HepG2 (cell line): Measurements from ENCODE around the gene ACSM2B. TPM values are rescaled to one million over a fixed set of nuclear protein-coding genes. Genes with fewer than 3 reads are reported as not detected.
A peak's percentile ranks its signal among the peaks of the same experiment; 100 is the strongest.

Source experiments
- ATAC-seq: fragments of 200-7000 bp; cut with Tn5 transposase; 3 replicates; pipeline ENCODE4 v1.9.1; 2020; ENCODE audit warnings: mild to moderate bottlenecking, moderate library complexity
- BruUV-seq: library from RNA; stranded (reverse); fragments of 400-500 nt; replicated peaks from 2 replicates; lab custom pipeline; 2021; lab: Mats Ljungman, UMichigan
- CTCF ChIA-PET: fragments of 300-600 bp; formaldehyde crosslinking; extraction: SDS; loops from one replicate; lab custom pipeline; 2021; ENCODE audit warnings: low total read pairs, inconsistent platforms, low intra/inter-chr PET ratio; lab: Yijun Ruan, JAX
- POLR2A ChIA-PET: fragments of 350-600 bp; sonication (Branson Sonifier 250); formaldehyde crosslinking; loops from one replicate; lab custom pipeline; 2020; ENCODE audit warnings: antibody characterized with exemption, inconsistent platforms; lab: Yijun Ruan, JAX
- DNase-seq: peaks from one replicate; pipeline ENCODE4 v3.0.0-alpha.2; 2015; ENCODE audit warnings: low spot score
- FAIRE-seq: peaks from 3 replicates; lab custom pipeline; 2011; peaks lifted over from hg19 to GRCh38; lab: Jason Lieb, UNC
- H2AFZ ChIP-seq: one replicate; pipeline ENCODE4 v1.6.1; 2011; ENCODE audit warnings: low read length, inconsistent platforms
- H3K27ac ChIP-seq: fragments of 300-600 bp; 3 replicates; pipeline ENCODE4 v1.8.0; 2011; ENCODE audit warnings: mixed run types, mild to moderate bottlenecking, mixed read lengths, low read length, inconsistent platforms; ENCODE audit not compliant: insufficient read depth; ENCODE audit errors: extremely low read length
- H3K27me3 ChIP-seq, 2 experiments: fragments of 200-600 bp in 1 of 2; 2 replicates in 1 of 2; 3 replicates in 1 of 2; pipeline versions ENCODE4 v1.6.0 to v1.8.0; 2011; ENCODE audit warnings: low read length in 2 of 2, mild to moderate bottlenecking in 2 of 2, moderate library complexity in 2 of 2, inconsistent platforms in 1 of 2; ENCODE audit not compliant: insufficient read depth in 2 of 2, control insufficient read depth in 1 of 2
- H3K36me3 ChIP-seq, 2 experiments: fragments of 200-600 bp in 1 of 2; replicated peaks in 1 of 2; 2 replicates in 1 of 2; 3 replicates in 1 of 2; pipeline versions ENCODE4 v1.5.1 to v1.8.0; 2011; ENCODE audit warnings: low read length in 2 of 2, inconsistent platforms in 1 of 2; ENCODE audit not compliant: insufficient read depth in 2 of 2, control insufficient read depth in 1 of 2
- H3K4me1 ChIP-seq: 2 replicates; pipeline ENCODE4 v1.5.1; 2012; ENCODE audit warnings: low read length, inconsistent platforms; ENCODE audit not compliant: insufficient read depth
- H3K4me2 ChIP-seq: 2 replicates; pipeline ENCODE4 v1.6.0; 2011; ENCODE audit warnings: low read depth, low read length, inconsistent platforms
- H3K4me3 ChIP-seq, 3 experiments: fragments of 200-600 bp in 1 of 3; sonication (generic), shearing (Covaris generic) in 1 of 3; replicated peaks in 1 of 3; 2 replicates each; pipeline ENCODE4 v1.5.1; 2011 to 2016; ENCODE audit warnings: low read length in 3 of 3, inconsistent platforms in 2 of 3, low read depth in 2 of 3, mild to moderate bottlenecking in 2 of 3, control low read depth in 1 of 3, mixed read lengths in 1 of 3; ENCODE audit not compliant: insufficient read depth in 1 of 3
- H3K79me2 ChIP-seq: one replicate; pipeline ENCODE4 v1.6.1; 2011; ENCODE audit warnings: low read length, inconsistent platforms; ENCODE audit not compliant: insufficient read depth
- H3K9ac ChIP-seq: 2 replicates; pipeline ENCODE4 v1.6.0; 2011; ENCODE audit warnings: mild to moderate bottlenecking, low read depth, low read length, inconsistent platforms; ENCODE audit not compliant: insufficient read depth
- H3K9me3 ChIP-seq: 2 replicates; pipeline ENCODE4 v1.5.1; 2012; ENCODE audit warnings: mild to moderate bottlenecking, low read length
- H4K20me1 ChIP-seq: 2 replicates; pipeline ENCODE4 v1.6.0; 2011; ENCODE audit warnings: inconsistent platforms, mild to moderate bottlenecking, low read length, moderate library complexity; ENCODE audit not compliant: insufficient read depth
- ATF3 ChIP-seq: sonication (generic); formaldehyde crosslinking; IDR thresholded peaks from 2 replicates; pipeline ENCODE4 v1.4.0; 2020; ENCODE audit warnings: missing genetic modification reagents
- BORCS8-MEF2B ChIP-seq: sonication (generic); formaldehyde crosslinking; IDR thresholded peaks from 2 replicates; pipeline ENCODE4 v1.8.0; 2022; ENCODE audit warnings: mild to moderate bottlenecking, missing genetic modification reagents
- FOXO1 ChIP-seq: sonication (generic); formaldehyde crosslinking; IDR thresholded peaks from 2 replicates; pipeline ENCODE4 v1.4.0; 2020; ENCODE audit warnings: missing genetic modification reagents
- KLF16 ChIP-seq, 2 experiments: sonication (generic) in 1 of 2; formaldehyde crosslinking in 1 of 2; IDR thresholded peaks; 2 replicates each; pipeline versions ENCODE4 v1.6.1 to v1.8.0; 2016 to 2023; ENCODE audit warnings: missing genetic modification reagents in 2 of 2, missing compliant biosample characterization in 1 of 2
- POGZ ChIP-seq: sonication (generic); formaldehyde crosslinking; IDR thresholded peaks from 2 replicates; pipeline ENCODE4 v1.4.0; 2020; ENCODE audit warnings: mild to moderate bottlenecking, missing genetic modification reagents
- PREB ChIP-seq: sonication (generic); formaldehyde crosslinking; IDR thresholded peaks from 2 replicates; pipeline ENCODE4 v1.4.0; 2020; ENCODE audit warnings: missing genetic modification reagents
- XBP1 ChIP-seq: sonication (generic); formaldehyde crosslinking; IDR thresholded peaks from 2 replicates; pipeline ENCODE4 v1.5.0; 2020; ENCODE audit warnings: missing genetic modification reagents
- ZFP90 ChIP-seq: sonication (generic); formaldehyde crosslinking; IDR thresholded peaks from 2 replicates; pipeline ENCODE4 v1.8.0; 2022; ENCODE audit warnings: missing genetic modification reagents, mild to moderate bottlenecking, inconsistent platforms, borderline replicate concordance
- ZNF280B ChIP-seq: sonication (generic); formaldehyde crosslinking; IDR thresholded peaks from 2 replicates; pipeline ENCODE4 v1.5.0; 2020; ENCODE audit warnings: missing genetic modification reagents, mild to moderate bottlenecking, borderline replicate concordance
- ZNF350 ChIP-seq: sonication (generic); formaldehyde crosslinking; IDR thresholded peaks from 2 replicates; pipeline ENCODE4 v1.4.0; 2020; ENCODE audit warnings: mild to moderate bottlenecking, low read depth, missing genetic modification reagents, borderline replicate concordance
- ZNF503 ChIP-seq: sonication (generic); formaldehyde crosslinking; IDR thresholded peaks from 2 replicates; pipeline ENCODE4 v1.4.0; 2020; ENCODE audit warnings: missing genetic modification reagents
- ZNF563 ChIP-seq: sonication (generic); formaldehyde crosslinking; IDR thresholded peaks from 2 replicates; pipeline ENCODE4 v1.8.0; 2022; ENCODE audit warnings: mild to moderate bottlenecking, moderate library complexity, missing genetic modification reagents
- ZNF598 ChIP-seq: sonication (generic); formaldehyde crosslinking; IDR thresholded peaks from 2 replicates; pipeline ENCODE4 v1.5.1; 2020; ENCODE audit warnings: mild to moderate bottlenecking, missing genetic modification reagents, borderline replicate concordance
- WGBS: methylation state at CpG from one replicate; pipeline ENCODE4 v1.1.6; 2017; ENCODE audit warnings: low lambda C conversion rate; 5-methylcytosine and 5-hydroxymethylcytosine counted together
- in situ Hi-C: cut with HindIII; loops from 2 replicates; pipeline ENCODE4 v1.10.0; 2017; ENCODE audit warnings: low pct_unique_long_range_greater_than_20kb; ENCODE audit not compliant: extremely low pct_ligation_motif_present
- intact Hi-C: fragments of 100-400 bp; cut with micrococcal nuclease; formaldehyde crosslinking; loops from one replicate; pipeline ENCODE4 v1.10.0; 2022; ENCODE audit not compliant: unreplicated experiment
- polyA plus RNA-seq, 8 experiments: library from polyadenylated mRNA; depleted of rRNA in 3 of 8; stranded (reverse) in 7 of 8; unstranded in 1 of 8; fragments of >200 nt; fragmentation: Illumina TruSeq in 4 of 8; extraction: Trizol in 4 of 8; gene quantifications; 2 replicates each; pipeline versions ENCODE4 v1.2.1 to v1.2.3, GENCODE V29; 2011 to 2016; ENCODE audit warnings: low read depth in 4 of 8, missing spikeins in 1 of 8, mixed read lengths in 1 of 8; ENCODE audit not compliant: insufficient read depth in 1 of 8
- total RNA-seq, 5 experiments: library from RNA; depleted of rRNA; stranded (reverse); fragments of >200 nt; fragmentation: Illumina TruSeq; extraction: Trizol; gene quantifications; 2 replicates each; pipeline ENCODE4 v1.2.3, GENCODE V29; 2016; ENCODE audit warnings: low read depth in 1 of 5

ACSM2B gene
- total and polyA plus RNA-seq, 2 of the 13 experiments (the other 11 are each of a cell fraction or from before 2014, with no cell fraction given), result 22.9 to 34.0 TPM

- TF ChIP-seq PREB (CRISPR knock-in tag) (no peak), ATF3 (CRISPR knock-in tag) (no peak), ZNF503 (CRISPR knock-in tag) (no peak)
Observed at GRCh38 chr16:20610892-20611349, 34.8 kb upstream of the ACSM2B start (continued).

- H3K4me2 ChIP-seq, result peak overlapping the region; percentile 61
- no peaks in the 10 kb centered on the region for H3K9me3 ChIP-seq
- in situ Hi-C loops (no loop called here), intact Hi-C loops (no loop called here)
- no peaks in the 10 kb centered on the region for H4K20me1 ChIP-seq
- ATAC-seq (peak; percentile 42), DNase-seq (peak; percentile 27), FAIRE-seq (no peak)
- CTCF ChIA-PET, result no interaction called here
- peak overlapping the region in 1 of 3 experiments; percentile 47; a peak in 1 of 6 replicates for H3K4me3 ChIP-seq
- no peaks in the 10 kb centered on the region for H3K79me2 ChIP-seq
- H3K9ac ChIP-seq, result no peak overlapping the region
- whole genome bisulfite sequencing, result 43% methylated on average over 6 of the region's 6 CpGs
- H3K4me1 ChIP-seq, result peaks cover 63% of the 10 kb centered on the region
- no peak overlapping the region for H2AFZ ChIP-seq
- no TSS peak for BruUV-seq
- H3K27ac ChIP-seq, result no peak overlapping the region
- POLR2A ChIA-PET, result interaction anchor here (1.3 to 2.0 kb wide), 2 partner anchors 11 to 12 kb away, joined by 7 to 18 read pairs; no protein-coding TSS in a partner anchor
- H3K27me3 ChIP-seq, result peaks cover 0 to 14% of the 10 kb centered on the region in 2 experiments; a peak in 3 of 5 replicates
- no peaks in the 10 kb centered on the region for H3K36me3 ChIP-seq
- TF ChIP-seq FOXO1 (0 out of 2 replicates have a peak, but pooled peaks have one; percentile 32), ZNF350 (CRISPR knock-in tag) (peak; percentile 85), KLF16 (CRISPR knock-in tag; IDR thresholded peaks at IDR 0.05) (peak in 1 of 2 experiments; percentile 5; a peak in 1 of 4 replicates), ZNF563 (no peak), ZFP90 (CRISPR knock-in tag) (0 out of 2 replicates have a peak, but pooled peaks have one; percentile 32), XBP1 (CRISPR knock-in tag) (peak; percentile 78; the same call in 1 of the 2 replicates), ZNF280B (CRISPR knock-in tag) (peak; percentile 61; the same call in 1 of the 2 replicates), BORCS8-MEF2B (CRISPR knock-in tag) (no peak; the same call in 1 of the 2 replicates), POGZ (CRISPR knock-in tag) (peak; percentile 61; the same call in 1 of the 2 replicates), ZNF598 (CRISPR knock-in tag) (peak; percentile 59; the same call in 1 of the 2 replicates)
Observed at GRCh38 chr16:20610211-20610891, 34.2 kb upstream of the ACSM2B start.
